NT2/D1 (cell line): ENCODE results near the gene WDR45B.

Experiments
- SUZ12 ChIP-seq: IDR thresholded peaks from 2 replicates; pipeline ENCODE4 v1.6.1; 2011; ENCODE audit not compliant: insufficient read length, insufficient read depth; ENCODE audit errors: extremely low read depth
- YY1 ChIP-seq: IDR thresholded peaks from 2 replicates; pipeline ENCODE4 v1.6.1; 2011; ENCODE audit not compliant: insufficient read length, insufficient read depth
- ZNF274 ChIP-seq: IDR thresholded peaks from 2 replicates; pipeline ENCODE4 v1.6.1; 2011; ENCODE audit warnings: mild to moderate bottlenecking, low read depth, low read length

GRCh38 chr17:82636626-82637598, 11.3 kb downstream of the WDR45B start:
- TF ChIP-seq YY1 (no peak), ZNF274 (no peak), SUZ12 (no peak)
